HFF-Myc (cell line): ENCODE results near the gene C2orf92.

ENCODE experiments used
- DNase-seq: peaks from one replicate; pipeline ENCODE4 v3.0.0-alpha.2; 2011; ENCODE audit warnings: low read depth; ENCODE audit errors: extremely low read depth
- H3K4me3 ChIP-seq: replicated peaks from 2 replicates; pipeline ENCODE4 v1.5.1; 2011; ENCODE audit warnings: low read depth, mild to moderate bottlenecking, control low read depth, low read length
- CTCF ChIP-seq: IDR thresholded peaks from 2 replicates; pipeline ENCODE4 v1.5.1; 2012; ENCODE audit warnings: mild to moderate bottlenecking, low read depth, low read length, control low read depth; ENCODE audit errors: missing control alignments

Gene C2orf92

DNA sequence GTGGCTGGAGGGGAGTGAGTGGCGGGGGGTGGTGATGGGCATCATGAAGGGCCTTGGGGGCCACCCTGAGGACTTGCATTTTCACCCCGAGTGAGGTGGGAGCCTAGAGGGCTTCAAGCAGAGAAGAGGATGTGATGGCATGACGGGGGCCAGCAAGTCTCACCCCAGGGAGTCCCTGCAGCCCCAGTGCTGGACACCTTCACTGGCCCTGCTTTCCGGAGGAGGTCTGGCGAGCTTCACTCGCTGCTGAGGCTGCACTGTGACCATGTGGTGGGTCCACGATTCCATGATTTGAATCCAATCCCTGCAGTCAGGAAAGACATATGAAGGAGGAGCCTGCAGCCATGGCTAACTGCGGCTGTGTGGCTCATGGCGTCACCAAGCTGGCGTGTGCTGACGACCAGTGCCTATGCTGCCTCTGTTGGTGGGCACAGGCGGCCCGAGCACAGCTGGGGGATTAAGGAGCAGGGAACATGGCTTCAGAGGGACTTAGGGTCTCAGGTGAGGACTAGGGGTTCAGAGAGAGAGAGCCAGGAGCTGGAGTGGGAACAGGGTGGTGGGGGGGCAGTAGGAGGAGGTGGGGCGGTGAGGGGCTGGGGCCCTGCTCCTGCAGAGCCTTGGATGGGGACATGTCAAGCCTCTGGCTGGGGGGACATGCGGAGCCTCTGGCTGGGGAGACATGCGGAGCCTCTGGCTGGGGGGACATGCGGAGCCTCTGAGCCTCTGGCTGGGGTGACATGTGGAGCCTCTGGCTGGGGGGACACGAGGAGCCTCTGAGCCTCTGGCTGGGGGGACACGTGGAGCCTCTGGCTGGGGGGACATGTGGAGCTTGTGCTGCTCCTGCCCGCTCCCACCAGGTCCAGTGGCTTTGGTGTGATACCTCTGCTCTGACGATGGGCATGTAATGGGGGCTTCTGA is 47.4 kb downstream of the C2orf92 start:
- H3K4me3 ChIP-seq = no peak overlapping the region
- no peak for TF ChIP-seq CTCF

DNA sequence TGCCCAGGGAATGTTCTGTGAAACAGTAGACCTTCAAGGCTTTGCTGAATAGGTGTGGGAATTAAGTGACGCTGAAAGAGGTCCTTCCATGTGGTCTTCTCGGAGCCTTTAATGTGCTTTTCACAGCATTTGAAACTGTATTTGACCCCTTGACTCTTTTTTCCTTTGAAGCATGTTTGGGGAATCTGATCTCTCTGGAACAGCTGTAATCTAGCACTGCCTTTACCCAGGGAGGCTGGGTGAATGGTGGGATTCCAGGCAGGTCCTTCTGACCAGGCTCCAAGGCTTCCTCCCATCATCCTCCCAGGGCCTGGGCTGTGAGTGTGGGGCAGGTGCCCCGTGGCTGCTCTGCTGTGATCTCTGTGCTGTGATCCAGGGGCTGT is 48.1 kb downstream of the C2orf92 start:
- DNase-seq = no peak
- H3K4me3 ChIP-seq = no peak overlapping the region
- TF ChIP-seq CTCF = no peak

More for the DNA sequence above, 47.4 kb downstream of the C2orf92 start:
- no peak for DNase-seq

DNA sequence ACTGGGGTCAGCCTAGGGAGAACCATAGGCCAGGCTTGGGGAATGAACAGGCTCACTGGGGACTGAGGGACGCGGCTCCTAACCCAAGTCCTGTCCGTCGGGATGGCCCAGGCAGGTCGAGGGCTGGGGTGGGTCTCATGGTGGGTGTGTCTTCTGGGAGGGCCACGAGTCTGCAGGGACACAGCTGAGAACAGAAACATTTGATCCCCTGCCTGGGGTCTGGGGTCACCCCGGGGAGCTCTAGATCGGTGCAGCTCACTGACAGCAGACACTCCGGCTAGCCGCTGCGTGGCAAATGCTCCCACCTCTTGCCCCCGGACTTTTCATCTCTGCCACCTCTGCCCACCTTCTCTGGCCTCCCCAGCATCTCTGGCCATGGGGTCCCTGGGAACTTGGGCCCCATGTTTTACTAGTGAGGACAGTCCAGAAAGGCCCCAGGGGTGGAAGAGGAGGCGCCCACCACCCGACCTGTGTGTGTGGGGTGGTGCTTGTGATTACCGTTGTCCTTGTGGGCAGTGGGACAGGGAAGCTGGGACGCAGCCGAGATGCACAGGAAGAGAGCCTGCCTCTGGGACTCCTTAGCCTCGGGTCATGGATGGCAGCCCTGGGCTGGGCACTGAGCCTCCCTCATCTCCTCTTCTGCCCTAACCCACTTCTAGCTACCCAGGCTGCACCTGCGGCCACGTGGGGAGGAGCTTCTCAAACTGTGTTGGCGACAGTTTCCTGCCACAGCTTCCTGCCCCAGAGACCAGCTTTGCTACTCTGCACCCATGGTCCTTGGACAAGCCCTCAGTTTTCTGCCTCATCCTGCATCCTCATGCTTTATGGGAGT is 48.8 kb downstream of the C2orf92 start:
- no peak overlapping the region for H3K4me3 ChIP-seq
- DNase-seq = no peak
- TF ChIP-seq CTCF = no peak

DNA sequence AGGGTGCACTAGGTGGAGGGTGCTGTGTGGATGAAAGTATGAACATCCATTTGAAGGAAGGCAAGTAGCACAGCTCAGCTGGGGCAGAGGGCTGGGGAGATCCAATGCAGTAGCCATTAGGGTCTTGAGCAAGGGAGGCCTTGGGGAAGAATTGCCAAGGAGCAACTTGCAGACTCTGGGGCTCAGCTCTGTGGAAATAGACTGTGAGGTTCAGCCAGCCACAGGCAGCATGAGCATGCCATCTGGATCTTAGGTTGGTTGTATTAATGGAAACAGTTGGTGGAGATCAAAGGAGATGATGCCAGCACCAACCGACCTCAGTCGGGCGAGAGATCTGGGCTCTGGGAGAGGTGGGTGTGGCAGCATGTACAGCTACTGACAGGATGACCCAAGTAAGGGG is 49.4 kb downstream of the C2orf92 start:
- no peak for TF ChIP-seq CTCF
- H3K4me3 ChIP-seq = no peak overlapping the region
- no peak for DNase-seq

- H3K4me3 ChIP-seq = no peak overlapping the region
Observed at GRCh38 chr2:97719362-97720155, 50.0 kb downstream of the C2orf92 start.

More at GRCh38 chr2:97719362-97720155, 50.0 kb downstream of the C2orf92 start:
- no peak for DNase-seq
- no peak for TF ChIP-seq CTCF
